Measurements from ENCODE around the gene WNT7A.

- TF ChIP-seq CTCF (IDR thresholded peaks at IDR 0.05; ENCODE audit: extremely low read depth in 1 of 2, insufficient read depth in 1 of 2, low read depth in 1 of 2, low read length in 2 of 2): no peak
- TF ChIP-seq JUN (IDR thresholded peaks at IDR 0.05; ENCODE audit: borderline replicate concordance, insufficient read depth, insufficient read length, low read depth): no peak
- no peak for TF ChIP-seq FOS (IDR thresholded peaks at IDR 0.05; ENCODE audit: borderline replicate concordance, insufficient read depth, low read length)
- TF ChIP-seq POLR2AphosphoS5 (IDR thresholded peaks at IDR 0.05; ENCODE audit: insufficient read depth, low read depth, low read length): no peak
- TF ChIP-seq POLR2A (IDR thresholded peaks at IDR 0.05; ENCODE audit: low read depth, low read length): no peak
- no peak for TF ChIP-seq EZH2 (IDR thresholded peaks at IDR 0.05; ENCODE audit: borderline replicate concordance, low read depth, low read length, severe bottlenecking)
- no peak for TF ChIP-seq GATA2 (IDR thresholded peaks at IDR 0.05; ENCODE audit: insufficient read depth, insufficient read length, low read depth, low read length)
- no peak for TF ChIP-seq MAX (IDR thresholded peaks at IDR 0.05; ENCODE audit: insufficient read depth, insufficient read length)
These were observed 35.6 kb downstream of the WNT7A start for GRCh38 chr3:13844286-13844685.
